HepG2 (cell line): ENCODE data around the gene GPLD1. TPM values are rescaled to one million over a fixed set of nuclear protein-coding genes. Genes with fewer than 3 reads are reported as not detected.
A peak's percentile ranks its signal among the peaks of the same experiment; 100 is the strongest.

Experiments
- ASH2L ChIP-seq: fragments of 300-600, 200-600 bp; sonication (generic); IDR thresholded peaks from 2 replicates; pipeline ENCODE4 v1.7.0; 2017; ENCODE audit warnings: low read depth, mild to moderate bottlenecking, moderate library complexity, mixed read lengths, low read length; ENCODE audit not compliant: insufficient read length
- BCLAF1 ChIP-seq: fragments of 450-650 bp; IDR thresholded peaks from 2 replicates; pipeline ENCODE4 v1.6.1; 2017; ENCODE audit warnings: mild to moderate bottlenecking
- FLYWCH1 ChIP-seq: sonication (generic); formaldehyde crosslinking; IDR thresholded peaks from 2 replicates; pipeline ENCODE4 v1.8.1; 2023; ENCODE audit warnings: mild to moderate bottlenecking, missing genetic modification reagents
- FOSL2 ChIP-seq: sonication (generic); formaldehyde crosslinking; IDR thresholded peaks from 2 replicates; pipeline ENCODE4 v1.4.0; 2020; ENCODE audit warnings: missing genetic modification reagents
- FOXC1 ChIP-seq: sonication (generic); formaldehyde crosslinking; IDR thresholded peaks from 2 replicates; pipeline ENCODE4 v1.8.0; 2022; ENCODE audit warnings: mild to moderate bottlenecking, missing genetic modification reagents, borderline replicate concordance
- FOXP1 ChIP-seq, 2 experiments: fragments of 450-650 bp in 1 of 2; IDR thresholded peaks; 2 replicates each; pipeline ENCODE4 v1.6.1; 2017 to 2018; ENCODE audit warnings: antibody characterized with exemption in 1 of 2
- HNF4A ChIP-seq: sonication (generic); formaldehyde crosslinking; IDR thresholded peaks from 2 replicates; pipeline ENCODE4 v1.4.0; 2020; ENCODE audit warnings: missing genetic modification reagents
- KAT7 ChIP-seq: IDR thresholded peaks from 2 replicates; pipeline ENCODE4 v1.6.1; 2018; ENCODE audit warnings: borderline replicate concordance, missing compliant biosample characterization
- MAX ChIP-seq: IDR thresholded peaks from 2 replicates; pipeline ENCODE4 v1.6.1; 2012; ENCODE audit warnings: inconsistent platforms
- NR2C2 ChIP-seq: sonication (generic); formaldehyde crosslinking; IDR thresholded peaks from 2 replicates; pipeline ENCODE4 v1.4.0; 2020; ENCODE audit warnings: missing genetic modification reagents, mild to moderate bottlenecking, moderate library complexity, borderline replicate concordance
- PHB2 ChIP-seq: fragments of 450-650 bp; IDR thresholded peaks from 2 replicates; pipeline ENCODE4 v1.6.1; 2018; ENCODE audit not compliant: partially characterized antibody
- POLR2AphosphoS5 ChIP-seq: IDR thresholded peaks from 2 replicates; pipeline ENCODE4 v1.6.1; 2012; ENCODE audit warnings: low read depth, low read length
- RXRA ChIP-seq: sonication (generic); formaldehyde crosslinking; IDR thresholded peaks from 2 replicates; pipeline ENCODE4 v1.5.1; 2020; ENCODE audit warnings: missing genetic modification reagents
- SKIL ChIP-seq: sonication (generic); formaldehyde crosslinking; IDR thresholded peaks from 2 replicates; pipeline ENCODE4 v1.8.0; 2022; ENCODE audit warnings: missing genetic modification reagents, mild to moderate bottlenecking, moderate library complexity, borderline replicate concordance
- TFAP4 ChIP-seq: sonication (generic); IDR thresholded peaks from 2 replicates; pipeline ENCODE4 v1.6.1; 2016; ENCODE audit warnings: low read depth, borderline replicate concordance
- TSC22D2 ChIP-seq: sonication (generic); formaldehyde crosslinking; IDR thresholded peaks from 2 replicates; pipeline ENCODE4 v1.5.1; 2020; ENCODE audit warnings: missing genetic modification reagents, mild to moderate bottlenecking, borderline replicate concordance
- ZFP1 ChIP-seq: IDR thresholded peaks from 2 replicates; pipeline ENCODE4 v1.6.1; 2016
- ZNF230 ChIP-seq: sonication (generic); formaldehyde crosslinking; IDR thresholded peaks from 2 replicates; pipeline ENCODE4 v1.4.0; 2020; ENCODE audit warnings: mild to moderate bottlenecking, missing genetic modification reagents
- ZNF788 ChIP-seq: sonication (generic); formaldehyde crosslinking; IDR thresholded peaks from 2 replicates; pipeline ENCODE4 v1.5.0; 2020; ENCODE audit warnings: mild to moderate bottlenecking, missing genetic modification reagents, borderline replicate concordance
- ZNF839 ChIP-seq: sonication (generic); formaldehyde crosslinking; IDR thresholded peaks from 2 replicates; pipeline ENCODE4 v1.4.0; 2020; ENCODE audit warnings: missing genetic modification reagents, mild to moderate bottlenecking, borderline replicate concordance
- polyA plus RNA-seq, 8 experiments: library from polyadenylated mRNA; depleted of rRNA in 3 of 8; stranded (reverse) in 7 of 8; unstranded in 1 of 8; fragments of >200 nt; fragmentation: Illumina TruSeq in 4 of 8; extraction: Trizol in 4 of 8; gene quantifications; 2 replicates each; pipeline versions ENCODE4 v1.2.1 to v1.2.3, GENCODE V29; 2011 to 2016; ENCODE audit warnings: low read depth in 4 of 8, missing spikeins in 1 of 8, mixed read lengths in 1 of 8; ENCODE audit not compliant: insufficient read depth in 1 of 8
- total RNA-seq, 5 experiments: library from RNA; depleted of rRNA; stranded (reverse); fragments of >200 nt; fragmentation: Illumina TruSeq; extraction: Trizol; gene quantifications; 2 replicates each; pipeline ENCODE4 v1.2.3, GENCODE V29; 2016; ENCODE audit warnings: low read depth in 1 of 5
- TF ChIP-seq, protein P1 (sequence below): sonication (generic); formaldehyde crosslinking; IDR thresholded peaks from 2 replicates; pipeline ENCODE4 v1.4.0; 2020; ENCODE audit warnings: missing genetic modification reagents
- TF ChIP-seq, protein P2 (sequence below): sonication (generic); formaldehyde crosslinking; IDR thresholded peaks from 2 replicates; pipeline ENCODE4 v1.8.0; 2022; ENCODE audit warnings: mild to moderate bottlenecking, missing genetic modification reagents

The GPLD1 gene
- total and polyA plus RNA-seq, 2 of the 13 experiments (the other 11 are each of a cell fraction or from before 2014, with no cell fraction given) = 6.2 to 7.6 TPM

DNA sequence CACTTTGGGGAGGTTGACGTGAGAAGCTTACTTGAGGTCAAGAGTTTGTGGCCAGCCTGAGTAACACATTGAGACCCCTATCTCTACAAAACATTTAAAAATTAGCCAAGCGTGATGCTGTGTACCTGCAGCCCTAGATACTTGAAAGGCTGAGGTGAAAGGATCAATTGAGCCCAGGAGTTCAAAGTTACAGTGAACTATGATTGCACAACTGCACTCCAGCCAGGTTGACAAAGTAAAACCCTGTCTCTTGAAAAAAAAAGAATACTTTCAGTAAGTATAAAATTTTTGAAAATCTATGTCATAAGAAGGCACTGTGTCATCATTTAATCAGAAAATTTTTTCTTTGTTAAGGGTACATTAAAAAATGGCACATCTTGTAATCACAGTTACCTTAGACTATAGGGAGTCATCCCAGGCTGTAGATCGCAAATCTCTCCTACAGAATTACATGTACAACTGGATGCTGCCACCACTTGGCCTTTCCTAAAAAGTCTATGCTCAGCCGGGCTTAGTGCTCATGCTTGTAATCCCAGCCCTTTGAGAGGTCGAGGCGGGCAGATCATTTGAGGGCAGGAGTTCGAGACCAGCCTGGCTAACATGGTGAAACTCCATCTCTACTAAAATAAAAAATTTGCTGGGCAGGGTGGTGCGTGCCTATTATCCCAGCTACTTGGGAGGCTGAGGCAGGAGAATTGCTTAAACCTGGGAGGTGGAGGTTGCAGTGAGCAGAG is 103.7 kb downstream of the GPLD1 start (continued):
- TF ChIP-seq BCLAF1 (no peak), FOSL2 (CRISPR knock-in tag) (peak; percentile 71), TSC22D2 (CRISPR knock-in tag) (no peak), PHB2 (no peak), FOXC1 (CRISPR knock-in tag) (peak; percentile 55; the same call in 1 of the 2 replicates), MAX (peak; percentile 66), NR2C2 (CRISPR knock-in tag) (peak; percentile 84), FOXP1 (IDR thresholded peaks at IDR 0.05) (no peak), FOXP1 (CRISPR knock-in tag; IDR thresholded peaks at IDR 0.05) (peak; percentile 93), RXRA (peak; percentile 94; the same call in 1 of the 2 replicates), ZNF839 (no peak), ZFP1 (CRISPR knock-in tag) (peak; percentile 97), TFAP4 (peak; percentile 66; the same call in 1 of the 2 replicates), ZNF230 (CRISPR knock-in tag) (peak; percentile 61; the same call in 1 of the 2 replicates), ZNF788 (CRISPR knock-in tag) (peak; percentile 18; the same call in 1 of the 2 replicates), POLR2AphosphoS5 (no peak), SKIL (CRISPR knock-in tag) (peak; percentile 79; the same call in 1 of the 2 replicates), KAT7 (CRISPR knock-in tag) (peak; percentile 49; the same call in 1 of the 2 replicates), ASH2L (peak; percentile 87), FLYWCH1 (CRISPR knock-in tag) (no peak), HNF4A (CRISPR knock-in tag) (peak; percentile 99)
- TF ChIP-seq, protein P1, sequence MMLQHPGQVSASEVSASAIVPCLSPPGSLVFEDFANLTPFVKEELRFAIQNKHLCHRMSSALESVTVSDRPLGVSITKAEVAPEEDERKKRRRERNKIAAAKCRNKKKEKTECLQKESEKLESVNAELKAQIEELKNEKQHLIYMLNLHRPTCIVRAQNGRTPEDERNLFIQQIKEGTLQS (CRISPR knock-in tag) = peak; percentile 38; the same call in 1 of the 2 replicates
- TF ChIP-seq, protein P2, sequence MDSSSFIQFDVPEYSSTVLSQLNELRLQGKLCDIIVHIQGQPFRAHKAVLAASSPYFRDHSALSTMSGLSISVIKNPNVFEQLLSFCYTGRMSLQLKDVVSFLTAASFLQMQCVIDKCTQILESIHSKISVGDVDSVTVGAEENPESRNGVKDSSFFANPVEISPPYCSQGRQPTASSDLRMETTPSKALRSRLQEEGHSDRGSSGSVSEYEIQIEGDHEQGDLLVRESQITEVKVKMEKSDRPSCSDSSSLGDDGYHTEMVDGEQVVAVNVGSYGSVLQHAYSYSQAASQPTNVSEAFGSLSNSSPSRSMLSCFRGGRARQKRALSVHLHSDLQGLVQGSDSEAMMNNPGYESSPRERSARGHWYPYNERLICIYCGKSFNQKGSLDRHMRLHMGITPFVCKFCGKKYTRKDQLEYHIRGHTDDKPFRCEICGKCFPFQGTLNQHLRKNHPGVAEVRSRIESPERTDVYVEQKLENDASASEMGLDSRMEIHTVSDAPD (CRISPR knock-in tag) = peak; percentile 67; the same call in 1 of the 2 replicates
